ENCODE data around the gene BARHL1.
"Not testable (repeated sequence)": the region's sequence is repeated elsewhere in the genome, so short reads cannot be mapped to it uniquely, and the experiment has no call there.

Gene BARHL1

DNA sequence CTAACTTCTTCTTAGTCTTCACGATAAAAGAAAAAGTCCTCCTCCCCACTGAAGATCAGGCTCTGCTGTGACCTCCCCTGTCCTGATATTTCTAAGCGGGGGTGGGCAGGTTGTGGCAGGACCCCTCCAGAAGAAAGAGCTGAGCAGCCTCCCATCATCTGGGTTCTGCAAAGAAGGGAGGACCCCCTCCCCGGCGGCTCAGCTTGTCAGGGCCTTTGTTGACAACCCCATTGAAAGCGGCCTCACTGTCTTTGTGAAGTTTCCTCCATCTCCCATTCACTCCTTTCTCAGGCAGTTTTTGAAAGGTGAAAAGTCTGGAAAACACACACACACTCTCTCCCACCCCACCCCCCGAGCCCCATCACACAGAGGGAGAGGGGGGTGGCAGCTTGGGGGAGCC is 26.2 kb upstream of the BARHL1 start:
- DNase-seq (ENCODE audit: low read depth in 2 of 2) = no peak

DNA sequence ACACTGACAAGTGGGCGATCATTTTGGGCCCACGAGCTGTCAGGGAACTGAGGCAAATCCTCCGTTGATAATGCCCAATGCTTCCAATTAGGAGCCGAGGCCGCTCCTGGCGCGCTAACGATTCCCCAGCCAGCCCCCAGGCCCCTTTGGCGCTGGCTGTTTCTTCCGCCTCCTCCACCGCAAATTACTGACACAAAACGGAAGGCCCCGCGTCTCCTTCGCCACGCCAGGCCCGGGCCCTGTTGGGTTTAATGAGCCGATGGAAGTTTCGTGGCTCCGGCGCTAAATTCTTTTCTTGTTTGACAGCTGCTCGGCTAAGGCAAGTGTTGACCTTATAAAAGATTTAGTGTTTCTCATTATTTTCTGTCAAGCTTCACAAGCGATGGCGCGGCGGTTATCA is 25.7 kb upstream of the BARHL1 start:
- no peak for DNase-seq (ENCODE audit: low read depth in 2 of 2)

DNA sequence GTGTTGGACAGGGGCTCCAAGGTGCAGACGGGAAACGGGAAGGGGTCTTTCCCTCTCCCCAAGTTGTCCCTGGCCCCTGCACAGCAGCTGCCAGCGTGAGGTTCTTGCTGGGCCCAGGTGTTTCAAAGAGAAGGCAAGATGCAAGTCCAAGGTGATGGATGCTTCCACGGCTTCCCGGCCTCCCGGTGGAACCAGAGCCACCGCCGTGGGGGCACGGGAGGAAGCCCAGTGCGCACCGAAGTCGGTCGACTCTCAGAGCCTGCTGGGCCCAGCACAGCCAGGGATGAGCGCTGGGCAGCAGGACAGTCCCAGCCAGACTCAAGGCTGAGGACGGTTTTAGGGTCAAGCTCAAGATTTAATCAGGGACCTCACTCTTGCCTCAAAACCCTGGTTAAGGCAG is 25.2 kb upstream of the BARHL1 start:
- DNase-seq (ENCODE audit: low read depth in 2 of 2) = no peak

DNA sequence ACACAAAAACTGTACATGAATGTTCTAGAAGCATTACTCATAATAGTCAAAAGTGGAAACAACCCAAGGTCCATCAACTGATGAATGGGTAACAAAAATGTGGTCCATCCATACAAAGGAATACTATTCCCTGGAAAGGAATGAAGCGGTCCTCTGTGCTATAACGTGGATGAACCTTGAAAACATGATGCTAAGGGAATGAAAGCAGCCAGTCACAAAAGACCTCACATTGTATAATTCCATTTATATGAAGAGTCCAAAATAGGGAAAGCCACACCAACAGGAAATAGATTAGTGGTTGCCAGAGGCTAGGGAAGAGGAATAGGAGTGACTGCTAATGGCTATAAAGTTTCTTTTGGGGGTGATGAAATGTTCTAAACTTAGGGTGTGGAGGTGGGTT is 22.7 kb upstream of the BARHL1 start:
- DNase-seq (ENCODE audit: low read depth in 2 of 2) = no peak

DNA sequence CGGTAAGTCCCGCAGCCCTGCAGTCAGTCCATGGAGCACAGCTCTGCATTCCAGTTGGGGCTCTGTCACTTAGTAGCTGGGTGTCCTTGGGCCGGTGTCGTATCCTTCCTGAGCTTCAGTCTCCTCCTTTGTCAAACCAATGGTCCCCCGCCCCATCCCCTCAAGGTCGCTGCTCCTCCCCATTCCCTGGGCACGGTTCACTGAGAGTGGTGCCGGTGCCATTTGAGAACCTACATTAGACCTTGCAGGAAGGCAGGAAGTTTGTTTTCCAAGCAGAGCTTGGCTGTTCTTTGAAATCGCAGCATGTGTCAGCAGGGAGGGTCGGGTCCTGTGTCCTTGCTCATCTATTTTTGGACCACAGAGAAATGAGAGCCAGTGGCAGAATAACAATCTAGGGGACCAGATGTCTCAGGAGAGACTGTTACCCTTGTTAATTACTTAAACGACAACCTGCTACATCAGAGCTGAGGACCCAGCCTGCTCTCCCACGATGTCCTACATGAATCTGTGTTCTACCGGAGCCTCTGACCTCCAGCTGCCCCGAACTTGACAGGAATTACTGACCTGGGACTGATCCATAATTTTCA is 21.7 kb upstream of the BARHL1 start:
- DNase-seq (ENCODE audit: low read depth in 2 of 2) = no peak

DNA sequence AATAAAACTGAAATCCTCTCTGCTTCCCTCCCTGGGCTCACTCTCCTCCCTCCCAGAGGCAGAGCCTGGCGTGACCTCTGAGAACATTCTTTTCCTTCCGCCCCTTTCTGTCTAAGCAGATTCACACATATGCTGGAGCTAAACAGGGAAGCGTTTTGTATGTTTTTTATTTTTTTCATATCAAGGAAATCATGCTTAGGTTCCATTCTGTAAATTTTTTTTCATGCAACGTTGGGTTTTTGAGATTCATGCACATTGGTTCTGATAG is 20.2 kb upstream of the BARHL1 start:
- DNase-seq (ENCODE audit: low read depth in 2 of 2) = no peak

DNA sequence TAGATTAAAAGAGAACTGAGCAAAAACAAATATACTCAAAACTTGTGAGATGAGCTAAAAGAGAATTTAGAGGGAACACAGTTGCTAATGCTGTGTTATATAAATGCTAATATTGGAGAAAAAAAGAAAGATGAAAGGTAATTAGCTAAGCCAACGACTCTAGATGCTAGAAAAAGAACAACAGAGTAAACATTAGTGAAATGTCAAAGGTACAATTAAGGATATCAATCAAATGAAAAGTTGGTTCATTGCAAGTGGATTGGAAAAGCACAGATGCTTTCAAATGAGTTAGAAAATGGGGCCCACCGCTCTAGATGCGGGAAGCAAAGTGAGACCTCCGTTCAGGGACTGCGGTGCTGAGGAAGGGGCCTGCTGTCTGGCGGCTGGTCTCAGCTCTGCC is 17.9 kb upstream of the BARHL1 start:
- DNase-seq (ENCODE audit: low read depth in 2 of 2) = no peak

DNA sequence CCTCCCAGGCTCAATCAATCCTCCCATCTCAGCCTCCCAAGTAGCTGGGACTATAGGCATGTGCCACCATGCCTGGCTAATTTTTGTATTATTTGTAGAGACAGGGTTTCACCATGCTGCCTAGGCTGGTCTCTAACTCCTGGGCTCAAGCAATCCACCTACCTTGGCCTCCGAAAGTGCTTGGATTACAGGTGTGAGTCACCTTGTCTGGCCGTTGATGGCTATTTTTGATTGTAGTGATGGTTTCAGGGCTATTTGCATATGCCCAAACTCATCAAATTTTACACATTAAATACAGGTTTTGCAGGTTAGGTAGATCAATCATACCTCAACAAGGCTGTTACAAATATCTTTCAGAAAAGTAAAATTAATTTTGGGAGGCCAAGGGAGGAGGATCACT is 13.6 kb upstream of the BARHL1 start:
- DNase-seq (ENCODE audit: low read depth in 2 of 2) = not testable (repeated sequence)

DNA sequence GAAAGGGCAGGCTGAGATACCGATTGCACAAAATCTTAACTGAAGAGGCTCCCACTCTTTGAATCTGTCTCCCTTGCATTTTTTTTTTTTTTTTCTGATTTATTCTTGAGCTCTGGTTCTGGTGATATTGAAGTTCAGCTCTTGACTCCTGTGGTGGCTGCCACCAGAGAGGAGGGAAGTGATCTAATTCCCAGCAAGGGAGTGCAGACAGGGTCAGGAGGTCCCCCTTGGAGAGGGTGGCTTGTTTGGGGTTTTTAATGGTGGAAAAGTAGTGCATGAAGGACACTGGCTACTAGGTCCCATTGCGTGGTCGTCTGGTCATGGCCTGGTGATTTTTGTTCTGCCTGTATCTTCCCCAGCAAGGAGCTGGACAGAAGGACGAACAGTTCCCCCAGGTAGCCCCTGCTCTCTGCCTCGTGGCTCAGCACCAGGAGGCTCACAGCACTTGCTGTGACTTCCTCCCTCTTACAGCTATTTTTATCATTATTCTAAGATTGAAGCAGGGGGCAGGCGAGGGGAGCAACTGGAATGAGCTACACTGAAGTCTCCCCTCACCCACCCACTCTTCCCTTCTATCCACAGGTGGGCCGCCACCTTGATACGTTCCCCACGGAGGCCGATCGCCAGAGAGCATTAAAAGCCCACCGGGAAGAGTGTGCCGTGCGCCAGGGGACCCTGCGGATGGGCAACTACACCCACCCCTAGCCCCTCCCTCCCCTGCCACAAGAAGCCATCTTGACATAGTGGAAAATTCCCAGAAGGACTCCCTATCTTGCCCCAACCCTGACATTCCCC is 10.4 kb upstream of the BARHL1 start:
- DNase-seq (ENCODE audit: low read depth in 2 of 2) = no peak

DNA sequence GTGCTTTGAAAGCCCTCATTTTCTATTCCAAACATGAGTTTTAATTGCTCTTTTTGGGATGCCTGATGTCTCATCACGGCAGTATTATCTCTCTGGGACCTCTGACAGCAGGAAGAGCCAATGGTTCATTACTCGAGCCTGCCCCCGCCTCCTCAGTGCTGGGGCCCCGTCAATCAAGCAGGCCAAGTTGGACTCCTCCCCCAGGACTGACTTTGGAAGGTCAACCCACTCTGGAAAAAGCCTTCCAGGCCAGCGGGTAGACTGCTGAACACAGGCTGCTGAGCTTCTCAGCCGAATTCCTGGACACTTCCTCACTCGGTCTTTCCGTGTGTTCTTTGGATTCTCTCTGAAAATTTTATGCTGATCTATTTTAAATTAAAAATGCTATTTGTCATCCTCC is 9.5 kb upstream of the BARHL1 start:
- DNase-seq (ENCODE audit: low read depth in 2 of 2) = no peak

DNA sequence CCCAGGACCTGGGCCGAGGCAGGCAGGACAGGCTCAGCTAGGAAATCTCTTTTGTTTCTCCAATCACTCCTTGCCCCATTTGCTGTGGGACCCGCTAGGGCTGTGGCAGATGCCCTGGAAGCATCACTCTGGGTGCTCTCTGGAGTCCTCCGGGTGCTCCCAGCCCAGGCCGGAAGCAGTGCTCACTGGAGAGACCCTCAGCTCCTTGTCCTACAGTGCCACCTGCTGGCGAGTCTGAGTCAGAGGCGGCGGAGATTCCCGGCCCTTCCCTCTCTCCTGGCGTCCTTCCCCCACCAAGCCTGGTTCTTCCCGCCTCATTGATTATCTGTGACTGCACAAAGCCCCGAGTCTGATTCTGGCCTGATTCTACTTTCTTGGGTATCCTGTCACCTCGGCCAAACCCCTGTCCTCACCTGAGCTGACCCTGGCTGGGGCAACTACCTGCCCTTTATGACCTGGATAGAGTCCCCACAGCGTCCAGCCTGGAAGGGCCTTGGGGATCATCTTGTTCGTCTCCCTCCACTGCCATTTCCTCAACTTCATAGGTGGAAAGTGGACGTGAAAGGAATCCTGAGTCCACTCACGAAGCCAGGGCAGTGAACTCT is 7.3 kb upstream of the BARHL1 start:
- DNase-seq (ENCODE audit: low read depth in 2 of 2) = no peak

DNA sequence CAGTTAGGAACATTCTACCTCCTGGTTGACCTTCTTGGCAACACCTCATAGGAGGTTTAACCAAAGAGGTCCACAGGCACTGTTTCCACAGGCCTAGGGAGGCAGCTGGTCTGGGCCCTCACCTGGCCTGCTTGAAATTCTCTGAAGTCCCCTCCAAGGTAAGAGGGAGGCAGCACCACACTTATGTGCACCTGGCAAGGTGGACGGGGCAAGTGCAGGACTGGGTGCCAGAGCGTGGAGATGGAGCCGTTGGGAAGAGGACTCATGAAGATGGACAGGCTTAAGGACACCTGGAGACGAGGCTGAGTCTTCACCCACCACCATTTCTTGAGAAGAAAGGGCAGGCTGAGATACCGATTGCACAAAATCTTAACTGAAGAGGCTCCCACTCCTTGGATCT is 6.6 kb upstream of the BARHL1 start:
- no peak for DNase-seq (ENCODE audit: low read depth in 2 of 2)

DNA sequence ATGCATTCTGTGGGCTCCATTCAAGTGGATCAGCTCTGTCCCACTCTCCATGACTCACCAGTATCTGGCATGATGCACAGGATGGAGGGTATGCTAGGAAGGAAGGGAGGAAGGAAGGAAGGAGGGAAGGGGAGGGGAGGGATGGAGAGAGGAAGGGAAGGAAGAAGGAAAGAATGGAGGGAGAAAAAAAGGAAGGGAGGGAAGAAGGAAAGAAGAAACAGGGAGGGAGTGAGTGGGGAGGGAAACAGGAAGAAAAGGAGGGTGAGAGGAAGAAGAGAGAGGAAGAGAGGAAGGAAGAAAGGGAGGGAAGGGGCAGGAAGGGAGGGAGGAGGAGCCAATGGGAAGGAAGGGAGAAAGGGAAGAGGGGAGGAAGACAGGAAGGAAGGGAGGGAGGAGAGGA is 5.3 kb upstream of the BARHL1 start:
- DNase-seq (ENCODE audit: low read depth in 2 of 2) = no peak

DNA sequence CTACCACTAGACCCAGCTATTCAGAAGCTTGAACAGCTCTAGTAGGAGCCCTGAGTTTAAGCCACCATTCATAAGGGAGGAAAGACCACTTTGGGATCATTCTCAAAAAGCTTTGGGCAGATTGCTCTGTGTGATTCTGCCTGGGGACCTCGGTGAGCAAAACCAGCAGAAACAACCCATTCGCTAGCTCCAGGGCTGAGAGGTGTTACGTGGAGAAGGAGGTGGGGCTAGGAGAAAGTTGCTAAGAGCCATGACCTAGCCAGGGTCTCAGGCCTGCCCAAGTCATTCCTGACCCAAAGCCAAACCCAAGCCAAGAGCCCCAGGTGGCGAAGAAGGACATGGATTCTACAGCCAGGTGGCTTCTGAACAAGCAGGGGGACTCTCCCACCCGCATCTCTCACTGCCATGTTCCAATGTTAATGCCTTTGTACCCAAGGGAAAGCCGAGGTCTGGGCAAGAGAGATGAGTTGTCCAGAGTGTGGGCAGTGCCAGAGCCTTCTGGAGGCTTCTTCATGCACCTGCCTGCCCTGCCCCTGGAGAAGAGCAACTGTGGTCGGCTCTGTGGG is 4.0 kb upstream of the BARHL1 start:
- no peak for DNase-seq (ENCODE audit: low read depth in 2 of 2)

DNA sequence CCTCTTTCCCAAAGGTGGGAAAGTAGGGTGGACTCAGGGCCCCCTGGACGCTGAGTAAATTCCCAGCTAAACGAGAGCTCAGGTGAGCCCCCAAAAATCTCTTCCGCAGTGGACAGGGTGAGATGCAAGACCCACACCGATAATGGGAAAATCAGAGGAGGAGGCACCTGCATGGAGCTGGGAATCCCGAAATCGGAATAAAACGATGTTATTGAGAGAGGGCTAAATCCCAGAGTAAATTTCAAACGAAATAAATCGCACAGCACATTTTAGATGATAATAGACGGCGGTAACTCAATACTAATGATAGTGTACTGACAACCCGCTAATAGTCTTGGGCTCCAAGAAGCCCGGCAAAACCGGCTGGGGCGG is 3.0 kb upstream of the BARHL1 start:
- DNase-seq (ENCODE audit: low read depth in 2 of 2) = no peak

DNA sequence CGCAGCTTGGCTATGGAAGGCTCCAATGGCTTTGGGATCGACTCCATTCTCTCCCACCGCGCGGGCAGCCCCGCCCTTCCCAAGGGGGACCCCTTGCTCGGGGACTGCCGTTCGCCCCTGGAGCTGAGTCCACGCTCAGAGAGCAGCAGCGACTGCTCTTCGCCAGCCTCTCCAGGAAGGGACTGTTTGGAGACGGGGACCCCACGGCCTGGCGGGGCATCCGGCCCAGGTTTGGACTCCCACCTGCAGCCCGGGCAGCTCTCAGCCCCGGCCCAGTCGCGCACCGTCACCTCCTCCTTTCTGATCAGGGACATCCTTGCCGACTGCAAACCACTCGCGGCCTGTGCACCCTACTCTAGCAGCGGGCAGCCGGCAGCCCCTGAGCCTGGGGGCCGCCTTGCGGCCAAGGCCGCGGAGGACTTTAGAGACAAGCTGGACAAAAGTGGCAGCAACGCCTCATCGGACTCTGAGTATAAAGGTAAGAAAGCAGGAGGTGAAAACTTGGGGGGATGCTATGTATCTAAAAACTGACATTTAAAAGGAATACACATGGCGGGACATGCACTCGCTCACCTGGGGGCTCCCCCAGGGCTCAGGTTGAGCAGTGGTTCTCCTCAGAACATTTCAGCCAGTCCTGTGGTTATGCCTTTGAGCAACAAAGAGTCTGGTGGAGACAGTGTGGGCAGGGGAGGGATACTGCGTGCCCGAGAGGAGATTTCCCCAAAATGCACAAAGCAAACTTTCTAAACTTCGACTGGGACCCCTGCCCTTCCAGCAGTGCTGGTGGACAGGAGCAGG is 579 bp downstream of the BARHL1 start:
- DNase-seq (ENCODE audit: low read depth in 2 of 2) = no peak

DNA sequence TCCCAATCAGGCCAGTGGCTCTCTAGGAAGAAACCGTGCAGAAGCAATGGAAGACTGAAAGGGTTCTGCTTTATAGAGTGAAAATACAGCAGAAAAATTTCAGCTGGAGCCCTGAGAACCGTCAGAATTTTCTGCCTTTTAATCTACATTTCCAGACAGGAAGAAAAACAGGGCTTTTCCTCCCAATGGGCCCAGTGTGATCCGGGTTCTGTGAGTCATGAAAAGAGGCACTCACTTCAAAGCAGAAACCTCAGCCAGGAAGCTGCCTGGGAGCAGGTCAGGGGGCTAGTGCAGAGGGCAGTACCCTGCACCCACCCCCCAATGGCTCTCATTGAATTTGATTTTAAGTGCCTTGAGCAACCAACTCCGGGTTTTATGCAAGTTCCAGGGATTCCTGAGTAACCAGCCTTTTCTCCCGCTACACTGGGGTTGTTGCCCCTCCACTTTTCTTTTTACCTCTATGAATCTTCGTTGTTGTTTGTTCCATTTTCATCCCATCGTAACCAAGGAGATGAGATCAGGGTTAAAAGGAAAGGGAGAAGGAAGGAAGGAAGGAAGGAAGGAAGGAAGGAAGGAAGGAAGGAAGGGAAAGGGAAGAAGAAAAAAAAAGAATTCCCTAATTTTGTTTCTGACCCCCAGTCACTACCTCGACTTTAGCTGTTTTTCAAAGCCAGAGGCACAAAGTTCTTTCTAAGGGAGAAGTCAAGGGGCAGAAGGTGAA is 1.3 kb downstream of the BARHL1 start:
- DNase-seq (ENCODE audit: low read depth in 2 of 2) = no peak

DNA sequence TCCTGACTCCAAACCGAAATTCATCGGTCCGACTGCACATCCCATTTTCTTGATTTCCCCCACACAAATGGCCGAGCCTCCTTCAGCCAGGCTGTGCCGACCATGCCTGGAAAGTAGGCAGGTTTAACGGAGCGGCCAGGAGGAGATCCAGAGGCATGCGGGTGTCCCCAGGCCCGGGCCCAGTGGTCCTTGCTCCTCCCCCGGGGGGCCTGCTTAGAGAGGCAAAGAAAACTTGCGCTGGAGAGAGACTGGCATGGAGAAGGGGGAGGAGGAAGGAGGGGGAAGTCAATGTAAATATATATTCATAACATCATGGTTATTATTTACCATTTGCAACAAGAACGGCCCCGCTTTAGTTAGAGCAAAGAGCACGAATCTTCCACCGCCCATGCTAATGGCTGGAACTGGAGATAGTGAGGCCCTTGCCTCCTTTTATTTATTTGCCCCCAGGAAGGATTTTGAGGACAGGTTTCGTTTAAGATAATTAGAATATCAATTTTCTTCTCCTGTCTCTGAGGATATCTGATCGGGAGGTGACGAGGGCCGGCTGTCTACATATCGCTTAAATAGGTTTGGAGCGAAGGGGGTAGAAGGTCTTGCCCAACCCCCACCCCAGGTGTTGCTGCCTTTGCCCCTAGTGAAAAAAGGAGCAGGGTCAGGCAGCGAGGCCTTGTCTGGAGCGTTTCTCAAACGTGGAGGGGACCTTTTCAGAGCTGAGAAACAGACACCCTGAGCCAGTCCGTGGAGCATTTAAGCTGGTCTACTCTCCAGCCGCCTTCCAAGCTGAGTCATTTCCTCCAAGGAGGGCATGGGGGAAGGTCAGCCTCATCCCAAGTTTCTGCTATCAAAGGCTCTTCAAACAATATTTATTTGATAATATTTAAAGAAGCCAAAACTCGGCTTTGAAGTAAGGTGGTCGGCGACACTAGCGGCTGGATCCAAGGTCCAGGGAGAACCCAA is 2.5 kb downstream of the BARHL1 start:
- no peak for DNase-seq (ENCODE audit: low read depth in 2 of 2)

DNA sequence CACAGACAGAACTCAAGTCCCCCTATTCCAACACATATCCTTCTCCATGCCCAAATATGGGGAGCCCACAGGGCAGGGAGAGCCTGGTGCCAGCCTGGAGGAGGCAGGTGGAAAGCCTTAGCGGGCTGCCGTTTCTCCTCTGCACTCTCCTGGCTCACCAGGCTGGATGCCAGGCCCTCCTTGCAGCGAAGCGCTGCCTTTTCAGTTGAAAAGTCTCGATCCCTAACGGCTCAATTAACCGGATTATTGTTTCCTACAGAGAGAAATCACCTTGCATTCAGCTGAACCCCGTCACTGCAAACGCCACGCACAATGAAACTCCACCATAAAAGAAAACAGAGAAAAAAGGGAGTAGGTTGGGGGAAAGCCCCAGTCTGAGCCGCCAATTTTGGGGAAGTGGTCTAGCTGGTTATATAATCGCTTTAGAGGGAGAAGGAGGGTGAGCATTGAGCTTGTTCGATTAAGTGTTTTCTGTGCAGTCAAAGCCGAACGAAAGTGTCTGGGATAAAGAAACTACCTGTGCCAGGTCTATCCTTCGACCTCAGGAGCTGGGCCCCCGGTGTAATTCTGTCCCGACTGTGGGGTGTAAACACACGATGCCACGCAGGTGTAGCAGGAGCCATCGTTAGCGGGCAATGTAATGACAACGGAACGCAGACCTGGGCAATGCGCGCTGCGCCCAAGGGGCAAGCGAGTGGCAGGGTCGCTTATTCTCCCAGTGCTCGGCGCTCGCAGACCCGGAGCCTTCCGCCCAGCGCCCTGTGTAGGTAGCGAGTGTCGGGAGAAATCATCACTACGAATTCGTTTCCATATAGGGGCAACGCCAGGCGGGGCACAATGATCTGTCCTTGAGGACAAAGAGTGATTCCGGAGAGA is 3.8 kb downstream of the BARHL1 start:
- no peak for DNase-seq (ENCODE audit: low read depth in 2 of 2)

Measured in stimulated activated CD8-positive, alpha-beta memory T cell treated with anti-CD3 and anti-CD28 coated beads, Interleukin-15, amount 100 ng/mL, for 4 hours (primary cell).